ENCODE data around the gene SEMA4B. TPM values are rescaled to one million over a fixed set of nuclear protein-coding genes. Genes with fewer than 3 reads are reported as not detected.

The SEMA4B gene
- total and polyA plus RNA-seq, 7 donors = 1.4 to 10.8 (median 4.4) TPM

- WGBS, 3 donors = 90 to 94% (median 93%) methylated on average over 10 of the region's 10 CpGs
- DNase-seq = no peak
- intact Hi-C loops (cut with DNase I) = no loop called here
- H3K36me3 ChIP-seq (ENCODE audit: insufficient read depth in 1 of 2, low read depth in 1 of 2) = no peaks in the 10 kb centered on the region
- ATAC-seq = no peak
- H3K27ac ChIP-seq = no peak overlapping the region
- no peaks in the 10 kb centered on the region for H3K27me3 ChIP-seq (ENCODE audit: insufficient read depth in 3 of 3, low read length in 2 of 3)
- H3K4me3 ChIP-seq = no peak overlapping the region
- peaks cover 15% of the 10 kb centered on the region for H3K4me1 ChIP-seq
- no peak for TF ChIP-seq CTCF (IDR thresholded peaks at IDR 0.05)
- no peaks in the 10 kb centered on the region for H3K9me3 ChIP-seq
Observed at GRCh38 chr15:90190606-90191343, 10.4 kb upstream of the SEMA4B start.

GRCh38 chr15:90191344-90191687, 9.8 kb upstream of the SEMA4B start:
- ATAC-seq (no peak), DNase-seq (no peak)
- no peaks in the 10 kb centered on the region for H3K27me3 ChIP-seq (ENCODE audit: insufficient read depth in 3 of 3, low read length in 2 of 3)
- H3K9me3 ChIP-seq = no peaks in the 10 kb centered on the region
- H3K27ac ChIP-seq = no peak overlapping the region
- no peaks in the 10 kb centered on the region for H3K36me3 ChIP-seq (ENCODE audit: insufficient read depth in 1 of 2, low read depth in 1 of 2)
- intact Hi-C loops (cut with DNase I) = no loop called here
- 62 to 70% (median 69%) methylated on average over 3 of the region's 3 CpGs for WGBS, 3 donors
- TF ChIP-seq CTCF (IDR thresholded peaks at IDR 0.05) = no peak
- no peak overlapping the region for H3K4me3 ChIP-seq
- H3K4me1 ChIP-seq = peaks cover 15% of the 10 kb centered on the region

- intact Hi-C loops (cut with DNase I) = no loop called here
- Histone ChIP-seq H3K27me3 (ENCODE audit: insufficient read depth in 3 of 3, low read length in 2 of 3) (no peaks in the 10 kb centered on the region), H3K4me3 (no peak overlapping the region), H3K9me3 (no peaks in the 10 kb centered on the region), H3K36me3 (ENCODE audit: insufficient read depth in 1 of 2, low read depth in 1 of 2) (no peaks in the 10 kb centered on the region), H3K27ac (no peak overlapping the region), H3K4me1 (peaks cover 15% of the 10 kb centered on the region)
- WGBS, 3 donors = 14 to 27% (median 15%) methylated on average over 7 of the region's 7 CpGs
- ATAC-seq (peak; percentile 85 to 97 (median 91)), DNase-seq (peak; percentile 62 to 88)
- no peak for TF ChIP-seq CTCF (IDR thresholded peaks at IDR 0.05)
Observed at GRCh38 chr15:90191794-90192509, 9.2 kb upstream of the SEMA4B start.

GRCh38 chr15:90192961-90193786, 8.0 kb upstream of the SEMA4B start:
- intact Hi-C loops (cut with DNase I) = no loop called here
- ATAC-seq = peak in 1 of 4 donors; percentile 21

More at GRCh38 chr15:90192961-90193786, 8.0 kb upstream of the SEMA4B start:
- H3K27ac ChIP-seq = no peak overlapping the region
- no peaks in the 10 kb centered on the region for H3K27me3 ChIP-seq (ENCODE audit: insufficient read depth in 3 of 3, low read length in 2 of 3)
- no peaks in the 10 kb centered on the region for H3K36me3 ChIP-seq (ENCODE audit: insufficient read depth in 1 of 2, low read depth in 1 of 2)
- TF ChIP-seq CTCF (IDR thresholded peaks at IDR 0.05) = no peak
- H3K4me3 ChIP-seq = no peak overlapping the region
- WGBS, 3 donors = 24 to 37% (median 32%) methylated on average over 16 of the region's 16 CpGs
- DNase-seq = no peak
- H3K9me3 ChIP-seq = no peaks in the 10 kb centered on the region
- peaks cover 15% of the 10 kb centered on the region for H3K4me1 ChIP-seq
